ENCODE results near the gene P2RY8.
"Not testable (repeated sequence)": the region's sequence is repeated elsewhere in the genome, so short reads cannot be mapped to it uniquely, and the experiment has no call there.

P2RY8 gene

DNA sequence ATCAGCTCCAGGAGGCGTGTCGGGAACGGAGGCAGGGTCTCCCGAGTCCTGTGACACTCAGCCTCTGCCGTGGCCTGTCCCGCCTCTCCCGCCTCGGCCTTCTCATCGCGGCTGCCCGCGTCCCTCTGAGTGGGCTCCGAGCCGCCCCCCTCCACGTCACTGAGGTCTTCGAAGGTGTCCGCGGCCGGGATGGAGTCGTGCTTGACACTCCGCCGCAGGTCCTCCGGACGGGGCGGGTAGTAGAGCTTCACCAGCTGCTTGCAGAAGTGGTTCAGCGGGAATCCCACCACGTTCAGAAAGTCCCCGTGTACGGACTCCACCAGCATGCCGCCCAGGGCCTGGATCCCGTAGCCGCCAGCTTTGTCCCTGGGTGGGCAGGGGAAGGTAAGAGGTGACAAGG is 109.2 kb downstream of the P2RY8 start:
- Histone ChIP-seq H3K27me3 (ENCODE audit: insufficient read depth, poor library complexity, severe bottlenecking) (no peaks in the 10 kb centered on the region), H3K27ac (replicated peaks) (no peak overlapping the region), H3K4me3 (replicated peaks; ENCODE audit: insufficient read depth, low read length) (no peak overlapping the region)
- no peak for DNase-seq (ENCODE audit: low read depth in 1 of 2, low spot score in 1 of 2)
- TF ChIP-seq CTCF (IDR thresholded peaks at IDR 0.05; ENCODE audit: insufficient read depth, low read length) (no peak), SPI1 (IDR thresholded peaks at IDR 0.05; ENCODE audit: borderline replicate concordance, low read depth) (no peak), POLR2AphosphoS5 (IDR thresholded peaks at IDR 0.05; ENCODE audit: low read depth) (no peak), GABPA (IDR thresholded peaks at IDR 0.05; ENCODE audit: low read depth) (no peak), REST (IDR thresholded peaks at IDR 0.05; ENCODE audit: insufficient replicate concordance, low read depth) (no peak)

GRCh38 chrX:1426321-1426720 is 110.7 kb downstream of the P2RY8 start:
- H3K4me3 ChIP-seq (replicated peaks; ENCODE audit: insufficient read depth, low read length); DNase-seq (ENCODE audit: low read depth in 1 of 2, low spot score in 1 of 2); H3K27me3 ChIP-seq (ENCODE audit: insufficient read depth, poor library complexity, severe bottlenecking); H3K27ac ChIP-seq (replicated peaks): not testable (repeated sequence)

- H3K27me3 ChIP-seq (ENCODE audit: insufficient read depth, poor library complexity, severe bottlenecking) = no peaks in the 10 kb centered on the region
- DNase-seq (ENCODE audit: low read depth in 1 of 2, low spot score in 1 of 2) = no peak
- H3K4me3 ChIP-seq (replicated peaks; ENCODE audit: insufficient read depth, low read length) = no peak overlapping the region
- H3K27ac ChIP-seq (replicated peaks) = no peak overlapping the region
- TF ChIP-seq SPI1 (IDR thresholded peaks at IDR 0.05; ENCODE audit: borderline replicate concordance, low read depth) (no peak), POLR2AphosphoS5 (IDR thresholded peaks at IDR 0.05; ENCODE audit: low read depth) (no peak), GABPA (IDR thresholded peaks at IDR 0.05; ENCODE audit: low read depth) (no peak), REST (IDR thresholded peaks at IDR 0.05; ENCODE audit: insufficient replicate concordance, low read depth) (no peak), CTCF (IDR thresholded peaks at IDR 0.05; ENCODE audit: insufficient read depth, low read length) (no peak)
Observed at GRCh38 chrX:1425381-1425780, 111.6 kb downstream of the P2RY8 start.

DNA sequence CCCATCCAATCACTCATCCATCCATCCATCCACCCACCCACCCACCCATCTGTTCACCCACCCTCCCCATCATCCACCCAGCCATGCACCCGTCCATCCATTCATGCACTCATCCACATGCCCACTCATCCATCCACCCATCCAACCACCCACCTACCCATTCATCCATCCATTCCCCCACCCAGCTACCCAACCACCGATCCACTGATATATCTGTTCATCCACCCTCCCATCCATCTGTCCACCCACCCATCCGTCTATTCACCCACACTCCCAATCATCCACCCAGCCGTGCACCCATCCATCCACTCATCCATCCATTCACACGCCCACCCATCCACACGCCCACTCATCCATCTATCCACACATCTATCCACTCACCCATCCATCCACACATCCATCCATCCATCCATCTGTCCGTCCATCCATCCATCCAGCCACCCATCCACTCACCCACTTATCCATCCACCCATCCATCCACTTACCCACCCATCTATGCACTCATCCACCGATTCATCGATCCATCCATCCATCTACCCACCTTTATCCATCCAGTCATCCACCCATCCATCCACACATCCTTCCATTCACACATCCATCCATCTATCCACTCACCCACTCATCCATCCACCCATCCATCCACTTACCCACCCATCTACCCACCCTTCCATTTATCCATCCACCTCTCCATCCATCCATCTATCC is 112.7 kb downstream of the P2RY8 start:
- TF ChIP-seq REST (IDR thresholded peaks at IDR 0.05; ENCODE audit: insufficient replicate concordance, low read depth) (no peak), CTCF (IDR thresholded peaks at IDR 0.05; ENCODE audit: insufficient read depth, low read length) (no peak), POLR2AphosphoS5 (IDR thresholded peaks at IDR 0.05; ENCODE audit: low read depth) (no peak), SPI1 (IDR thresholded peaks at IDR 0.05; ENCODE audit: borderline replicate concordance, low read depth) (no peak), GABPA (IDR thresholded peaks at IDR 0.05; ENCODE audit: low read depth) (no peak)

More for the DNA sequence above, 112.7 kb downstream of the P2RY8 start:
- H3K27ac ChIP-seq (replicated peaks) = no peak overlapping the region
- H3K4me3 ChIP-seq (replicated peaks; ENCODE audit: insufficient read depth, low read length) = no peak overlapping the region
- DNase-seq (ENCODE audit: low read depth in 1 of 2, low spot score in 1 of 2) = no peak
- H3K27me3 ChIP-seq (ENCODE audit: insufficient read depth, poor library complexity, severe bottlenecking) = no peaks in the 10 kb centered on the region
